Right renal pelvis (tissue), 4 donors: Measurements from ENCODE around the gene OTOP3. TPM values are rescaled to one million over a fixed set of nuclear protein-coding genes. Genes with fewer than 3 reads are reported as not detected.
"Not testable (repeated sequence)": the region's sequence is repeated elsewhere in the genome, so short reads cannot be mapped to it uniquely, and the experiment has no call there.

Experiments
- DNase-seq, 4 donors: peaks; one replicate each; pipeline ENCODE4 v3.0.0-alpha.2; 2013; ENCODE audit warnings: low read depth in 4 of 4, low spot score in 3 of 4, missing footprints in 1 of 4
- polyA plus RNA-seq, 4 donors: library from polyadenylated mRNA; unstranded; fragments of 120-200 nt; gene quantifications; one replicate each; pipeline ENCODE4 v1.2.1, GENCODE V29; 2013; ENCODE audit not compliant: insufficient read length in 4 of 4

Gene OTOP3
- polyA plus RNA-seq: not detected

- DNase-seq: no peak
These were observed at the start of gene OTOP3 for GRCh38 chr17:74935585-74936469. Gene OTOP3 (plus strand): TSS chr17:74935898. CDS start chr17:74935922, 24 bp downstream.

GRCh38 chr17:74888469-74888868 lies 47.2 kb upstream of the OTOP3 start:
- DNase-seq: peak in 1 of 4 donors; percentile 10

- no peak for DNase-seq
These were observed 45.1 kb upstream of the OTOP3 start for GRCh38 chr17:74890554-74890953.

- DNase-seq: no peak
These were observed 43.5 kb upstream of the OTOP3 start for GRCh38 chr17:74892013-74892841.

- DNase-seq: no peak
These were observed 42.5 kb upstream of the OTOP3 start, which contains the start of gene FADS6 for GRCh38 chr17:74892974-74893911. Gene FADS6 (minus strand): TSS chr17:74893633. CDS start chr17:74893595, 38 bp downstream.

GRCh38 chr17:74893936-74894671 lies 41.6 kb upstream of the OTOP3 start:
- no peak for DNase-seq

GRCh38 chr17:74898376-74898946 lies 37.2 kb upstream of the OTOP3 start:
- no peak for DNase-seq

- no peak for DNase-seq
These were observed 35.5 kb upstream of the OTOP3 start for GRCh38 chr17:74900208-74900607.

- no peak for DNase-seq
These were observed 34.2 kb upstream of the OTOP3 start for GRCh38 chr17:74901353-74902135.

- no peak for DNase-seq
These were observed 32.7 kb upstream of the OTOP3 start for GRCh38 chr17:74903034-74903433.

GRCh38 chr17:74903671-74904070 lies 32.0 kb upstream of the OTOP3 start:
- DNase-seq: no peak

- DNase-seq: no peak
These were observed 30.9 kb upstream of the OTOP3 start for GRCh38 chr17:74904687-74905409.

- DNase-seq: not testable (repeated sequence)
These were observed 29.4 kb upstream of the OTOP3 start for GRCh38 chr17:74906214-74906793.

- no peak for DNase-seq
These were observed 28.7 kb upstream of the OTOP3 start for GRCh38 chr17:74907012-74907411.

GRCh38 chr17:74909097-74909496 lies 26.6 kb upstream of the OTOP3 start:
- DNase-seq: not testable (repeated sequence)

GRCh38 chr17:74911423-74911822 lies 24.3 kb upstream of the OTOP3 start:
- not testable (repeated sequence) for DNase-seq

- DNase-seq: no peak
These were observed 19.4 kb upstream of the OTOP3 start for GRCh38 chr17:74916136-74916850.
